Cardiac muscle cell (in vitro differentiated cells and primary cell): ENCODE data around the gene RUFY4. TPM values are rescaled to one million over a fixed set of nuclear protein-coding genes. Genes with fewer than 3 reads are reported as not detected.

ENCODE experiments used
- DNase-seq, 2 donors: peaks; one replicate each; pipeline versions ENCODE4 v3.0.0 to v3.0.0-alpha.2; 2010 to 2017; ENCODE audit warnings: low read depth in 1 of 2, low spot score in 1 of 2
- H3K27ac ChIP-seq: fragments of 200-600 bp; sonication (generic); 2 replicates; pipeline ENCODE4 v1.5.1; 2016
- H3K27me3 ChIP-seq: fragments of 200-600 bp; sonication (generic); 2 replicates; pipeline ENCODE4 v1.6.0; 2016; ENCODE audit warnings: control low read depth
- H3K36me3 ChIP-seq: fragments of 200-600 bp; sonication (generic); 2 replicates; pipeline ENCODE4 v1.5.1; 2016; ENCODE audit warnings: control low read depth
- H3K4me1 ChIP-seq: fragments of 200-600 bp; sonication (generic); 2 replicates; pipeline ENCODE4 v1.8.1; 2017; ENCODE audit warnings: low read depth, mild to moderate bottlenecking, mixed run types
- H3K4me3 ChIP-seq: fragments of 200-600 bp; sonication (generic); 2 replicates; pipeline ENCODE4 v1.5.1; 2016; ENCODE audit warnings: mild to moderate bottlenecking
- H3K9me3 ChIP-seq: fragments of 200-600 bp; sonication (generic); 2 replicates; pipeline ENCODE4 v1.5.1; 2017; ENCODE audit warnings: low read depth, mild to moderate bottlenecking, control low read depth
- polyA plus RNA-seq: library from polyadenylated mRNA; unstranded; fragments of >200 nt; fragmentation: Nextera tagmentation; extraction: Ambion mirVana; gene quantifications from 2 replicates; pipeline ENCODE4 v1.2.1, GENCODE V29; 2016
- total RNA-seq: library from RNA; depleted of rRNA; stranded (reverse); fragments of >200 nt; gene quantifications from 2 replicates; pipeline ENCODE4 v1.2.3, GENCODE V29; 2016
- TF ChIP-seq, protein P1 (sequence below): IDR thresholded peaks from 2 replicates; pipeline ENCODE4 v1.5.1; 2012; ENCODE audit warnings: low read depth, mild to moderate bottlenecking, low read length

The RUFY4 gene
- total and polyA plus RNA-seq, 2 experiments from 2014 or later: not detected

DNA sequence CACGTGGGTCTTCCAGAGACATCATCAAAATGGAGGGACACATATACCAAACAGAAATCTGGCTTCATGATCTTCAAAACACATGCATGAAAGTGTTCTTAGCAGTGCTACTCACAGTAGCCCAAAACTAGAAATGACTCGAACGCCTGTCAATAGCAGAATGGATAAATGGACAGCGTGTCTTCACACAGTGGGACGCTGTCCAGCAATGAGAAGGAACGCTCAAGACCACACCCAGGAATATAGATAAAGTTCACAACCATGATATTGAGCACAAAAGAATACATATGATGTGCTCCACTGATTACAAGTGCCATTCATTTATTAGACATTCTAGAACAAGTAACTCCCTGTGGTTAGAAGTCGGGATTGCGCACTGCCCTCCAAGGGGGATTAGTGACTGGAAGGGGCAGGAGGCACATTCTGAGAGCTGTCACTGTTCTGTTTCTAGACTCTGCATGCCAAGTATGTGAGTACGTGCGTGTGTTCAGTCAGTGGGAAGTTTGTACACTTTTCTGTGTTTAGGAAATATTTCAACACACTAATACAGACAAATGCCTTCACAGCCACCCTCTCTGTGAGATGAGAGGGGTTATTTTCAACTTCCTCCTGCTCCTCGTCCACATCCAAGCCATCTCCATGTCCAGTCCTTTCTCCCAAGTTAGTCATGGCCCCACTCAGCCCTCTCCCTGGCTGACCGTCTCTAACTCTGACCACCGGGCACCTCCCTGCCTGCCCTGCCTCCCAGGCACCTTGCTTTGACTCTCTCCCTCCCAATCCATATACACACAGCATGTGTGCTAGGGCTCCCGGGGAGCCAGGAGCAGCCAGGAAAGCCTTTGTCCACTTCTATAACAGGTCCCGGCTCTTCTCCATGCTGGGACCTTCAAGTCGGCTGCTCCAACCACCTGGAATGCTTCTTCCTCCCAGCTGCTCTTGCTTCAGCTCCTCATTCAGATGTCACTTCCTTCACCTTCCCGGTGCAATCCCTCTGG is 39.4 kb upstream of the RUFY4 start:
- Histone ChIP-seq H3K4me3 (no peak overlapping the region), H3K36me3 (no peaks in the 10 kb centered on the region), H3K9me3 (no peaks in the 10 kb centered on the region), H3K27ac (no peak overlapping the region), H3K4me1 (peaks cover 11% of the 10 kb centered on the region), H3K27me3 (peaks cover 28% of the 10 kb centered on the region)
- TF ChIP-seq, protein P1, sequence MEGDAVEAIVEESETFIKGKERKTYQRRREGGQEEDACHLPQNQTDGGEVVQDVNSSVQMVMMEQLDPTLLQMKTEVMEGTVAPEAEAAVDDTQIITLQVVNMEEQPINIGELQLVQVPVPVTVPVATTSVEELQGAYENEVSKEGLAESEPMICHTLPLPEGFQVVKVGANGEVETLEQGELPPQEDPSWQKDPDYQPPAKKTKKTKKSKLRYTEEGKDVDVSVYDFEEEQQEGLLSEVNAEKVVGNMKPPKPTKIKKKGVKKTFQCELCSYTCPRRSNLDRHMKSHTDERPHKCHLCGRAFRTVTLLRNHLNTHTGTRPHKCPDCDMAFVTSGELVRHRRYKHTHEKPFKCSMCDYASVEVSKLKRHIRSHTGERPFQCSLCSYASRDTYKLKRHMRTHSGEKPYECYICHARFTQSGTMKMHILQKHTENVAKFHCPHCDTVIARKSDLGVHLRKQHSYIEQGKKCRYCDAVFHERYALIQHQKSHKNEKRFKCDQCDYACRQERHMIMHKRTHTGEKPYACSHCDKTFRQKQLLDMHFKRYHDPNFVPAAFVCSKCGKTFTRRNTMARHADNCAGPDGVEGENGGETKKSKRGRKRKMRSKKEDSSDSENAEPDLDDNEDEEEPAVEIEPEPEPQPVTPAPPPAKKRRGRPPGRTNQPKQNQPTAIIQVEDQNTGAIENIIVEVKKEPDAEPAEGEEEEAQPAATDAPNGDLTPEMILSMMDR: no peak
- no peak for DNase-seq

DNA sequence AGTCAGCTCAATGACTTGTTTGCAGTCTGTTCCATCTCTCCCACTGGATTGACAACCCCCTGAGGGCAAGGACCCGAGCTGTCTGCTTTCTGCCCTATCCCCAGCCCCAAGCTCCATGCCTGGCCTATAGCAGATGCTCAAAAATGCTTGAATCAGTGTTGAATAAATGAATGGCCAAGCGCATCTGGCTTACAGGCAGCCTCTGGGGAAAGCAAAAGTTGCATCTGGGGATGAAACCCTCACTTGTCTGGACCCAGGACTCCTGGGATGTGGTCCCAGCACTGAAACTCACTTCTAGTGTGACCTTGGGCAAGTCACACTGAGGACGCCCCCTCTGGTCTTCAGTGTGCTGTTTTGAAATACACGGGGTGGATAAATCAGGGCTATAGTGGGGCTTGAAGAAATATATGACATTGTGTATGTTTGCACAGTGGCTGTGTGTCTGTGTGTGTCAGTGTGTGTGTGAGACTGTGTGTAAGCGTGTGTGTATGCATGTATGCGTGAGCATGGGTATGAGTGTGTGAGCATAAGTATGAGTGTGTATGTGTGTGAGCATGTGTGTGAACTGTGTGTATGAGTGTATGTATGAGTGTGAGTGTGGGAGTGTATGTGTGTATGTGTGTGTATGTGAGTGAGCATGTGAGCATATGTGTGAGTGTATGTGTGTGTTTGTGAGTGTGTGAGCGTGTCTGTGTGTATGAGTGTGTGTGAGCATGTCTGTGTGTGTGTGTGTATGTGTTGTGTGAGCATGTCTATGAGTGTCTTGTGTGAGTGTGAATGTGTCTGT is 38.5 kb upstream of the RUFY4 start:
- Histone ChIP-seq H3K9me3 (no peaks in the 10 kb centered on the region), H3K36me3 (no peaks in the 10 kb centered on the region), H3K27ac (no peak overlapping the region), H3K4me3 (no peak overlapping the region), H3K27me3 (peaks cover 32% of the 10 kb centered on the region), H3K4me1 (peaks cover 11% of the 10 kb centered on the region)
- DNase-seq: no peak
- TF ChIP-seq, protein P1: no peak

GRCh38 chr2:218031261-218031660 is 37.8 kb upstream of the RUFY4 start:
- Histone ChIP-seq H3K27me3 (peaks cover 39% of the 10 kb centered on the region), H3K4me3 (no peak overlapping the region), H3K36me3 (no peaks in the 10 kb centered on the region), H3K27ac (no peak overlapping the region), H3K4me1 (peaks cover 11% of the 10 kb centered on the region), H3K9me3 (no peaks in the 10 kb centered on the region)
- no peak for DNase-seq
- TF ChIP-seq, protein P1: no peak

DNA sequence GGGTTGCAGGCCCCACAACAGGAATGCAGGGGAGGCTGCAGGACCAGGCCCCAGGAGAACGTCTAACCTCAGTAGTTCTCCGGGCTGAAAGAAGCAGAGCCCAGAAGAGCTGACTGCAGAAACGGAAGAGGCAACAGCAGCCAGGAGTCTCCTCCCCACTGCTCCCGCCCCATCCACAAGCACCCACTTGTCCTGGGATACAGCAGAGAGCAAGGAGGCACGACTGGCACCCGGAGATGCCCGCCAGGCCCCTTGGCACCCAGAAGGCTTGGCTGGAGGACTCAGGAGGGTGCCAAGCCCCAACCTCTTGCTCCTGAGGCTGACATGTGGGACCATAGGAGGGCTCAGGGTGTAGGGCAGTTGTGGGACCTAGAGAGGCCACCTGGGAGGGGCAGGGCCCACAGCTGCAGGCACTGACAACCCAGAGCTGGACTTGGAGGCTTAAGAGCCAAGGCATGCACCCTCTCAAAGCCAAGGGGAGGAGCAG is 37.2 kb upstream of the RUFY4 start:
- peaks cover 11% of the 10 kb centered on the region for H3K4me1 ChIP-seq
- no peaks in the 10 kb centered on the region for H3K36me3 ChIP-seq
- H3K27ac ChIP-seq: no peak overlapping the region
- TF ChIP-seq, protein P1: no peak
- H3K9me3 ChIP-seq: no peaks in the 10 kb centered on the region
- DNase-seq: no peak
- peaks cover 44% of the 10 kb centered on the region for H3K27me3 ChIP-seq
- H3K4me3 ChIP-seq: no peak overlapping the region

- Histone ChIP-seq H3K27ac (no peak overlapping the region), H3K4me3 (no peak overlapping the region), H3K27me3 (peaks cover 52% of the 10 kb centered on the region), H3K9me3 (no peaks in the 10 kb centered on the region), H3K36me3 (no peaks in the 10 kb centered on the region), H3K4me1 (peaks cover 11% of the 10 kb centered on the region)
- DNase-seq: no peak
- TF ChIP-seq, protein P1: no peak
These were observed 36.5 kb upstream of the RUFY4 start for GRCh38 chr2:218032336-218033171.
